K562 (cell line): ENCODE measurements around the gene SLC4A2. TPM values are rescaled to one million over a fixed set of nuclear protein-coding genes. Genes with fewer than 3 reads are reported as not detected.
A peak's percentile ranks its signal among the peaks of the same experiment; 100 is the strongest.

Experiments used
- AFF1 ChIP-seq, 2 experiments: fragments of 450-650 bp; IDR thresholded peaks; 2 replicates each; pipeline ENCODE4 v1.6.1; 2018; ENCODE audit warnings: mild to moderate bottlenecking in 2 of 2, low read depth in 1 of 2; ENCODE audit not compliant: partially characterized antibody in 2 of 2
- CHD4 ChIP-seq: fragments of 200-600 bp; sonication (generic); IDR thresholded peaks from 3 replicates; pipeline ENCODE4 v1.6.1; 2012; ENCODE audit warnings: low read depth, mild to moderate bottlenecking, mixed read lengths, low read length, inconsistent platforms; ENCODE audit not compliant: insufficient read depth, insufficient replicate concordance, poor library complexity, severe bottlenecking
- MGA ChIP-seq: fragments of 450-650 bp; IDR thresholded peaks from 2 replicates; pipeline ENCODE4 v1.6.1; 2016; ENCODE audit warnings: mild to moderate bottlenecking, moderate library complexity
- NR2C1 ChIP-seq, 2 experiments: fragments of 450-650 bp; IDR thresholded peaks; 2 replicates each; pipeline ENCODE4 v1.6.1; 2017; ENCODE audit warnings: mild to moderate bottlenecking in 2 of 2, antibody characterized with exemption in 1 of 2, inconsistent platforms in 1 of 2, missing compliant biosample characterization in 1 of 2, missing genetic modification characterization in 1 of 2
- PML ChIP-seq: IDR thresholded peaks from 2 replicates; pipeline ENCODE4 v1.6.1; 2012; ENCODE audit warnings: low read length, inconsistent platforms
- YY1 ChIP-seq, 3 experiments: IDR thresholded peaks; 2 replicates each; pipeline ENCODE4 v1.6.1; 2011; ENCODE audit warnings: low read length in 2 of 3, mild to moderate bottlenecking in 2 of 3, moderate library complexity in 2 of 3, borderline replicate concordance in 1 of 3, control low read depth in 1 of 3, low read depth in 1 of 3; ENCODE audit not compliant: insufficient read depth in 3 of 3, insufficient replicate concordance in 2 of 3, control insufficient read depth in 1 of 3, insufficient read length in 1 of 3; ENCODE audit errors: extremely low read depth in 1 of 3
- polyA plus RNA-seq, 8 experiments: library from polyadenylated mRNA; depleted of rRNA in 4 of 8; stranded (reverse) in 5 of 8; unstranded in 3 of 8; fragments of >200 nt; fragmentation: Nextera tagmentation in 2 of 8; fragmentation: Illumina TruSeq in 1 of 8; extraction: Ambion mirVana in 2 of 8; extraction: Trizol in 1 of 8; gene quantifications; 2 replicates each; pipeline versions ENCODE4 v1.2.1 to v1.2.3, GENCODE V29; 2011 to 2014; ENCODE audit warnings: inconsistent platforms in 1 of 8, missing spikeins in 1 of 8
- total RNA-seq, 7 experiments: library from RNA; depleted of rRNA in 6 of 7; stranded (reverse); fragments of >200 nt in 6 of 7; fragmentation: Illumina TruSeq in 2 of 7; extraction: Trizol in 2 of 7; gene quantifications; 2 replicates each; pipeline versions ENCODE4 v1.2.1 to v1.2.3, GENCODE V29; 2011 to 2021; ENCODE audit warnings: low replicate concordance in 1 of 7

SLC4A2 gene
- total and polyA plus RNA-seq, 9 of the 15 experiments (the other 6 are each of a cell fraction or from before 2014, with no cell fraction given): 11.4 to 375 (median 130) TPM

- TF ChIP-seq MGA: peak; percentile 81
- peak; percentile 89 for TF ChIP-seq CHD4
- TF ChIP-seq YY1 (IDR thresholded peaks at IDR 0.05; ENCODE audit: borderline replicate concordance in 1 of 3, control insufficient read depth in 1 of 3, extremely low read depth in 1 of 3, insufficient read depth in 3 of 3, insufficient read length in 1 of 3, insufficient replicate concordance in 2 of 3, low read depth in 1 of 3, low read length in 2 of 3): peak in 1 of 3 experiments; percentile 49
- peak; percentile 41; the same call in 1 of the 2 replicates for TF ChIP-seq PML
- peak in 1 of 2 experiments; percentile 39 for TF ChIP-seq AFF1 (IDR thresholded peaks at IDR 0.05; ENCODE audit: low read depth in 1 of 2, partially characterized antibody in 2 of 2)
- peak; percentile 39; the same call in 1 of the 2 replicates for TF ChIP-seq NR2C1 (IDR thresholded peaks at IDR 0.05)
- peak; percentile 88 for TF ChIP-seq NR2C1 (tag; IDR thresholded peaks at IDR 0.05)
Measured at GRCh38 chr7:151026771-151027727, 32.3 kb upstream of the SLC4A2 start (continued).
